ENCODE data around the gene TMEM30A. TPM values are rescaled to one million over a fixed set of nuclear protein-coding genes. Genes with fewer than 3 reads are reported as not detected.

Gene TMEM30A
- total RNA-seq, 1 experiment from 2014 or later = 65.2 TPM

DNA sequence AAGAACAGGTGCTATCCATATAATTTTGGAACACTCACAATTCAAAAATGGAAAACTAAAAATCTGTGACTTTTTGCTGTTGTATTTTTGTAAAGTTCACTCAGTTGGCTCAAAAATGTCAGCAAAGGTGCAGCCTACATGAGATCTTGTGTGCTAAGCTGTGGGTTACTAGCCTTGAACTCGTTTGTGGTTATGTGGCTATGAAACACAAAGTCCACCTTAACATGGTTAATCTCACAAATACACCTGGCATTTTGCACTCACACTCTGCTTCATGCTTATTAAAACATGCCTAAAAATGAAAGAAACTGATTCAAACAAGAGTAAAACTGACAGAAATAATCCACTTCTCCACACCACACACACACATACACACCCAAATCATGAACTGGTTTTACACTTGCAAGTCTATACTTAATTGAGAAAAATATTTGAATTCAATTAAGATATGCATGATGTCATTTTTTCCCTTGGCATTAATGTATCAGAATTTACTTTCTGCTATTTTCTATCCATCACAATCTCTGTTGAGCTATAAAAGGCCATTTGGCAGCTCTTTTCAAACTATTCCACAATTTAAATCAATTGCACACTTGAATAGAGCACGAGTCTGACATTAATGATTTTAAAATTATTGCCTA is 22.9 kb upstream of the TMEM30A start:
- peaks cover 0 to 5% (median 2%) of the 10 kb centered on the region in 3 experiments; a peak in 2 of 7 replicates for H3K36me3 Mint-ChIP-seq (ENCODE audit: insufficient read depth in 1 of 3, low read depth in 3 of 3)
- Histone ChIP-seq H3T11ph (ENCODE audit: low read length) (no peak overlapping the region), H3K4ac (ENCODE audit: low read depth, low read length) (no peak overlapping the region), H4K8ac (replicated peaks; ENCODE audit: insufficient read length, low read depth, low read length) (no peak overlapping the region), H3K23me2 (ENCODE audit: insufficient read length, low read depth, low read length, poor library complexity, severe bottlenecking) (no peaks in the 10 kb centered on the region), H2AK5ac (ENCODE audit: insufficient read length, low read length) (no peak overlapping the region), H3K9ac (ENCODE audit: extremely low read depth, insufficient read length, low read length) (no peak overlapping the region), H3K23ac (ENCODE audit: insufficient read length, low read depth, low read length) (no peak overlapping the region), H2BK5ac (ENCODE audit: insufficient read length, low read length) (no peak overlapping the region), H4K91ac (ENCODE audit: insufficient read length, low read depth, low read length) (no peak overlapping the region), H4K20me1 (ENCODE audit: control insufficient read depth, insufficient read depth, insufficient read length) (no peaks in the 10 kb centered on the region), H3K27ac (ENCODE audit: insufficient read length, low read depth, low read length) (no peak overlapping the region), H3K4me1 (ENCODE audit: insufficient read depth, low read length) (no peaks in the 10 kb centered on the region), H2BK12ac (ENCODE audit: insufficient read length, low read depth, low read length) (no peak overlapping the region), H3K14ac (ENCODE audit: insufficient read depth, low read length) (no peak overlapping the region), H3K56ac (ENCODE audit: insufficient read length, low read depth, low read length) (no peak overlapping the region), H2BK120ac (ENCODE audit: low read depth, low read length, poor library complexity, severe bottlenecking) (no peak overlapping the region), H2BK20ac (ENCODE audit: low read depth, low read length, poor library complexity, severe bottlenecking) (no peak overlapping the region), H2BK15ac (ENCODE audit: low read depth, low read length) (no peak overlapping the region), H2AFZ (ENCODE audit: low read length) (no peak overlapping the region), H4K5ac (ENCODE audit: insufficient read length, low read depth, low read length) (no peak overlapping the region), H3K9me3 (ENCODE audit: control insufficient read depth, low read depth, low read length) (no peaks in the 10 kb centered on the region), H3K79me2 (ENCODE audit: insufficient read depth, low read length) (no peaks in the 10 kb centered on the region), H3K4me2 (ENCODE audit: insufficient read depth, insufficient read length, low read length) (no peak overlapping the region), H3K79me1 (ENCODE audit: insufficient read depth, low read depth, low read length, poor library complexity, severe bottlenecking) (no peaks in the 10 kb centered on the region), H3K27me3 (ENCODE audit: insufficient read depth, low read length) (no peaks in the 10 kb centered on the region), H3K18ac (ENCODE audit: insufficient read length, low read depth, low read length) (no peak overlapping the region)
- H3K4me1 Mint-ChIP-seq = no peaks in the 10 kb centered on the region
- no peak for DNase-seq
- no peak overlapping the region for H3K4me3 Mint-ChIP-seq
- H3K27ac Mint-ChIP-seq = no peak overlapping the region
- TF ChIP-seq, protein P1, sequence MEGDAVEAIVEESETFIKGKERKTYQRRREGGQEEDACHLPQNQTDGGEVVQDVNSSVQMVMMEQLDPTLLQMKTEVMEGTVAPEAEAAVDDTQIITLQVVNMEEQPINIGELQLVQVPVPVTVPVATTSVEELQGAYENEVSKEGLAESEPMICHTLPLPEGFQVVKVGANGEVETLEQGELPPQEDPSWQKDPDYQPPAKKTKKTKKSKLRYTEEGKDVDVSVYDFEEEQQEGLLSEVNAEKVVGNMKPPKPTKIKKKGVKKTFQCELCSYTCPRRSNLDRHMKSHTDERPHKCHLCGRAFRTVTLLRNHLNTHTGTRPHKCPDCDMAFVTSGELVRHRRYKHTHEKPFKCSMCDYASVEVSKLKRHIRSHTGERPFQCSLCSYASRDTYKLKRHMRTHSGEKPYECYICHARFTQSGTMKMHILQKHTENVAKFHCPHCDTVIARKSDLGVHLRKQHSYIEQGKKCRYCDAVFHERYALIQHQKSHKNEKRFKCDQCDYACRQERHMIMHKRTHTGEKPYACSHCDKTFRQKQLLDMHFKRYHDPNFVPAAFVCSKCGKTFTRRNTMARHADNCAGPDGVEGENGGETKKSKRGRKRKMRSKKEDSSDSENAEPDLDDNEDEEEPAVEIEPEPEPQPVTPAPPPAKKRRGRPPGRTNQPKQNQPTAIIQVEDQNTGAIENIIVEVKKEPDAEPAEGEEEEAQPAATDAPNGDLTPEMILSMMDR (conservative IDR thresholded peaks at IDR 0.05) = no peak
- H3K9me3 Mint-ChIP-seq = no peaks in the 10 kb centered on the region
- H3K27me3 Mint-ChIP-seq (ENCODE audit: low read depth) = no peaks in the 10 kb centered on the region
- no CpG with 5 or more reads among the region's 2 CpGs for WGBS (ENCODE audit: extremely low coverage, insufficient read length, low lambda C conversion rate)
